ENCODE measurements around the gene NOCT. TPM values are rescaled to one million over a fixed set of nuclear protein-coding genes. Genes with fewer than 3 reads are reported as not detected.
"Not testable (repeated sequence)": the region's sequence is repeated elsewhere in the genome, so short reads cannot be mapped to it uniquely, and the experiment has no call there.

The NOCT gene
- total and polyA plus RNA-seq, 2 donors (not counting 3 experiments of a cell fraction or from before 2014, with no cell fraction given) = 7.6 to 20.1 TPM

DNA sequence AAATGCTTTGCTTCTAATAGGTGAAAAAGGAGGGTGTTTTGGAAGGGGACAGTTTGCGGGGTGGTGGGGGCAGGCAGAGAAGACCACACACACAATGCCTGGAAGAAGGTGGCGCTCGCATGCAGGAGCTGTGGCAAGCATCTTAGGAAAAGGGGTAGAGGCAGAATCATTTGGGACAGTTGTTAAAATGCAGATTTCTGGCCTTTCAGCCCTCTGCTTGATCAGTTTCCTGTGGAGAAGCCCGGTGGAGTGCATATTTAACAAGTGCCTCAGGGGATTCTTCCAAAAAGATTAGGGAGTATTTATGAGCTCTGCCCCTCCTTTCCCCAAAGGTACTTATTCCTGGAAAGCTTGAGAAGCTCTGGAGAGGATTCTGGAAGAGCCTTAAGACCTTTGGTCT is 4.8 kb downstream of the NOCT start:
- intact Hi-C loops (cut with micrococcal nuclease) = no loop called here
- Histone ChIP-seq H3K9ac (replicated peaks; ENCODE audit: extremely low read depth, insufficient read depth, low read length) (no peak overlapping the region), H4K20me1 (replicated peaks; ENCODE audit: control insufficient read depth, extremely low read depth, insufficient read depth, low read length) (peaks cover 4% of the 10 kb centered on the region), H2AFZ (ENCODE audit: low read depth, low read length) (no peak overlapping the region), H3K79me2 (ENCODE audit: control insufficient read depth, insufficient read depth, low read length) (peaks cover 96% of the 10 kb centered on the region), H3K27ac (ENCODE audit: insufficient read depth, low read depth, low read length) (no peak overlapping the region), H3K9me1 (replicated peaks; ENCODE audit: control insufficient read depth, extremely low read depth, insufficient read depth, low read length) (no peaks in the 10 kb centered on the region), H3K4me2 (ENCODE audit: insufficient read depth, low read length) (no peak overlapping the region), H3K27me3 (ENCODE audit: control insufficient read depth in 2 of 2, insufficient read depth in 2 of 2, low read length in 2 of 2) (no peaks in the 10 kb centered on the region), H3K36me3 (ENCODE audit: control insufficient read depth in 2 of 2, extremely low read depth in 1 of 2, insufficient read depth in 2 of 2, low read length in 2 of 2) (no peaks in the 10 kb centered on the region), H3K4me3 (replicated peaks in 1 of 3; ENCODE audit: insufficient read depth in 1 of 3, low read depth in 1 of 3, low read length in 3 of 3) (no peak overlapping the region), H3K9me3 (replicated peaks; ENCODE audit: control insufficient read depth, insufficient read depth, low read length) (no peaks in the 10 kb centered on the region), H3K4me1 (ENCODE audit: control insufficient read depth, extremely low read depth, insufficient read depth, low read length) (peaks cover 18% of the 10 kb centered on the region)
- no TSS peak for BruUV-seq (replicated peaks)
- DNase-seq (ENCODE audit: low read depth, low spot score) (no peak), FAIRE-seq (no peak)
- dilution Hi-C loops (cut with MboI; ENCODE audit: extremely low pct_ligation_motif_present, low sequenced_read_pairs) = no loop called here
- CTCF ChIA-PET = interaction anchor here (1.0 to 10.0 kb wide), 2 partner anchors 9 to 85 kb away, joined by 3 to 124 read pairs; no protein-coding TSS in a partner anchor
- no peak for TF ChIP-seq JUN (IDR thresholded peaks at IDR 0.05; ENCODE audit: borderline replicate concordance, insufficient read depth, insufficient read length, low read depth)
- TF ChIP-seq, protein P1, sequence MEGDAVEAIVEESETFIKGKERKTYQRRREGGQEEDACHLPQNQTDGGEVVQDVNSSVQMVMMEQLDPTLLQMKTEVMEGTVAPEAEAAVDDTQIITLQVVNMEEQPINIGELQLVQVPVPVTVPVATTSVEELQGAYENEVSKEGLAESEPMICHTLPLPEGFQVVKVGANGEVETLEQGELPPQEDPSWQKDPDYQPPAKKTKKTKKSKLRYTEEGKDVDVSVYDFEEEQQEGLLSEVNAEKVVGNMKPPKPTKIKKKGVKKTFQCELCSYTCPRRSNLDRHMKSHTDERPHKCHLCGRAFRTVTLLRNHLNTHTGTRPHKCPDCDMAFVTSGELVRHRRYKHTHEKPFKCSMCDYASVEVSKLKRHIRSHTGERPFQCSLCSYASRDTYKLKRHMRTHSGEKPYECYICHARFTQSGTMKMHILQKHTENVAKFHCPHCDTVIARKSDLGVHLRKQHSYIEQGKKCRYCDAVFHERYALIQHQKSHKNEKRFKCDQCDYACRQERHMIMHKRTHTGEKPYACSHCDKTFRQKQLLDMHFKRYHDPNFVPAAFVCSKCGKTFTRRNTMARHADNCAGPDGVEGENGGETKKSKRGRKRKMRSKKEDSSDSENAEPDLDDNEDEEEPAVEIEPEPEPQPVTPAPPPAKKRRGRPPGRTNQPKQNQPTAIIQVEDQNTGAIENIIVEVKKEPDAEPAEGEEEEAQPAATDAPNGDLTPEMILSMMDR (IDR thresholded peaks at IDR 0.05; ENCODE audit: extremely low read depth in 1 of 2, insufficient read depth in 1 of 2, low read depth in 1 of 2, low read length in 2 of 2) = no peak
- TF ChIP-seq EZH2 (IDR thresholded peaks at IDR 0.05; ENCODE audit: borderline replicate concordance, low read depth, low read length, severe bottlenecking) = no peak
- TF ChIP-seq GATA2 (IDR thresholded peaks at IDR 0.05; ENCODE audit: insufficient read depth, insufficient read length, low read depth, low read length) = no peak
- TF ChIP-seq, protein P2, sequence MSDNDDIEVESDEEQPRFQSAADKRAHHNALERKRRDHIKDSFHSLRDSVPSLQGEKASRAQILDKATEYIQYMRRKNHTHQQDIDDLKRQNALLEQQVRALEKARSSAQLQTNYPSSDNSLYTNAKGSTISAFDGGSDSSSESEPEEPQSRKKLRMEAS (IDR thresholded peaks at IDR 0.05; ENCODE audit: insufficient read depth, insufficient read length) = no peak
- no peak for TF ChIP-seq MYC (IDR thresholded peaks at IDR 0.05; ENCODE audit: low read depth, low read length)
- no peak for TF ChIP-seq FOS (IDR thresholded peaks at IDR 0.05; ENCODE audit: borderline replicate concordance, insufficient read depth, low read length)
- no peak for TF ChIP-seq POLR2AphosphoS5 (IDR thresholded peaks at IDR 0.05; ENCODE audit: insufficient read depth, low read depth, low read length)
- TF ChIP-seq POLR2A (IDR thresholded peaks at IDR 0.05; ENCODE audit: low read depth, low read length) = no peak
- POLR2A ChIA-PET = no interaction called here

DNA sequence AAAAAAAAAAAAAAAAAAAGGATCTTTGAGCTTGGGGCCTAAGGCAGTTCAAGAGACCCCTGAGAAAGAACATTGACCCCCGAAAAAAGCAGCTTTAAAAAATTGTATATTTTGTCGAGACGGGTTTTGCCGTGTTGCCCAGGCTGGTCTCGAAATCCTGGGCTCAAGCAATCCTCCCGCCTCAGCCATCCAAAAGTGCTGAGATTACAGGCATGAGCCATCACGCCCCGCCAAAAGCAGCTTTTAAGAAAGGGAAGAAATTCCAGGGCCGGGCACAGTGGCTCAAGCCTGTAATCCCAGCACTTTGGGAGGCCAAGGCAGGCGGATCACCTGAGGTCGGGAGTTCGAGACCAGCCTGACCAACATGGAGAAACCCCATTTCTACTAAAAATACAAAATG is 5.5 kb downstream of the NOCT start:
- H3K36me3 ChIP-seq (ENCODE audit: control insufficient read depth in 2 of 2, extremely low read depth in 1 of 2, insufficient read depth in 2 of 2, low read length in 2 of 2); POLR2A ChIA-PET; H3K9me3 ChIP-seq (replicated peaks; ENCODE audit: control insufficient read depth, insufficient read depth, low read length); H3K4me3 ChIP-seq (replicated peaks in 1 of 3; ENCODE audit: insufficient read depth in 1 of 3, low read depth in 1 of 3, low read length in 3 of 3); FAIRE-seq; H4K20me1 ChIP-seq (replicated peaks; ENCODE audit: control insufficient read depth, extremely low read depth, insufficient read depth, low read length); H3K4me2 ChIP-seq (ENCODE audit: insufficient read depth, low read length); H3K27ac ChIP-seq (ENCODE audit: insufficient read depth, low read depth, low read length); H3K27me3 ChIP-seq (ENCODE audit: control insufficient read depth in 2 of 2, insufficient read depth in 2 of 2, low read length in 2 of 2); DNase-seq (ENCODE audit: low read depth, low spot score); BruUV-seq (replicated peaks); dilution Hi-C loops (cut with MboI; ENCODE audit: extremely low pct_ligation_motif_present, low sequenced_read_pairs); H3K9me1 ChIP-seq (replicated peaks; ENCODE audit: control insufficient read depth, extremely low read depth, insufficient read depth, low read length); H2AFZ ChIP-seq (ENCODE audit: low read depth, low read length); intact Hi-C loops (cut with micrococcal nuclease); H3K9ac ChIP-seq (replicated peaks; ENCODE audit: extremely low read depth, insufficient read depth, low read length): not testable (repeated sequence)
- H3K79me2 ChIP-seq (ENCODE audit: control insufficient read depth, insufficient read depth, low read length) = peaks cover 99% of the 10 kb centered on the region
- peaks cover 18% of the 10 kb centered on the region for H3K4me1 ChIP-seq (ENCODE audit: control insufficient read depth, extremely low read depth, insufficient read depth, low read length)
- CTCF ChIA-PET = interaction anchor here (10.0 kb wide), 1 partner anchor 8 kb away, joined by 124 read pairs; no protein-coding TSS in a partner anchor

Data from endothelial cell of umbilical vein (primary cell).